H1 (cell line): Measurements from ENCODE around the gene ABCD2.

ENCODE experiments used
- EP300 ChIP-seq, 2 experiments: IDR thresholded peaks; 1 replicate in 1 of 2; 2 replicates in 1 of 2; pipeline ENCODE4 v1.6.1; 2011 to 2012; ENCODE audit warnings: low read depth in 2 of 2, low read length in 2 of 2, mild to moderate bottlenecking in 2 of 2, borderline replicate concordance in 1 of 2, inconsistent platforms in 1 of 2, moderate library complexity in 1 of 2
- GABPA ChIP-seq: IDR thresholded peaks from 2 replicates; pipeline ENCODE4 v1.6.1; 2011; ENCODE audit warnings: mild to moderate bottlenecking, low read length, moderate library complexity, borderline replicate concordance; ENCODE audit not compliant: insufficient read depth
- POLR2A ChIP-seq, 2 experiments: IDR thresholded peaks; 1 replicate in 1 of 2; 2 replicates in 1 of 2; pipeline ENCODE4 v1.6.1; 2011; ENCODE audit warnings: low read depth in 2 of 2, low read length in 2 of 2, mild to moderate bottlenecking in 2 of 2; ENCODE audit errors: control extremely low read depth in 1 of 2
- RFX5 ChIP-seq: IDR thresholded peaks from 2 replicates; pipeline ENCODE4 v1.6.1; 2011; ENCODE audit warnings: low read depth, low read length, improper control_type of control experiment, borderline replicate concordance

DNA sequence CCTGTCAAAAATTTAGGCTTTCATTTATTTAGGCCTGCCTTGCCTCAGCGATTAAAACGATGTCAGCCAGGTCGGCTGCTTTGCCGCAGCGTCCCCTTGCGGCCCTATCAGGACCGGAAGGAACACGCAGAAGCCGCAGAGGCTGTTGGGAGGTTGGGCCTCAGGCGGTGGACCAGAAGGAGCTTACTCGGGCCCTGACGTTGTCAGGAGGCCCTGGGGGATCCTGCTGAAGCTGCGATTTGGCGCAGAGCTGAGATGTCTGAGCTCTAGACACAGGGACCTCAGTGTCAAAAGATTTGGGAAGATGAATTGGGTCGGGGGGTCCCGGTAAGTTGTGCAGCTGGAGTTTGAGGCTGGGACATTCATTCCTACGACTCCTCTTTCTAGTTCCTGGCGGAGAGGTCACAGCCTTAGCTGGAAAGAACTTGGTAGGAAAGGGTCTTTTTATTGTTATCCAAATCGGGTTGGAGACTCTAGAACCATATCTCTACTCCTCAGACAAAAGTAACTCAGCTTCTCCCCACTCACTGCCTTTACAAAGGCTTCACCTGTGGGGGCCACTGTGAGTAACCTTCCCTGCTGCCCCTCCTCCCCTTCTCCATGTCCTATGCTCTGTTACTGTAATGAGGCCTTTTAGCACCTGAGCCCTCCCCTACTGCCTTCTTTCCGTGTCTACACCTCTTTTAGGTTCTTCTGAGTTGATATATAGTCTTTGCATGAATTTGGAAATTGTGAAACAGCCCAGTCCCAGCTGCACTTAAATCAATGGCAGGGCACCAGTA is 6.6 kb upstream of the ABCD2 start:
- TF ChIP-seq POLR2A (IDR thresholded peaks at IDR 0.05; ENCODE audit: control extremely low read depth in 1 of 2, low read depth in 2 of 2, low read length in 2 of 2) (no peak), EP300 (IDR thresholded peaks at IDR 0.05; ENCODE audit: borderline replicate concordance in 1 of 2, low read depth in 2 of 2, low read length in 2 of 2) (no peak), RFX5 (no peak), GABPA (no peak)
